Fibroblast of pulmonary artery (primary cell): ENCODE data around the gene SIMC1.

Experiments used
- DNase-seq: peaks from one replicate; pipeline ENCODE4 v3.0.0-alpha.2; 2010; ENCODE audit warnings: low read depth
- H3K4me3 ChIP-seq: replicated peaks from 2 replicates; pipeline ENCODE4 v1.5.1; 2011; ENCODE audit warnings: low read depth, mild to moderate bottlenecking, control low read depth, low read length, moderate library complexity
- CTCF ChIP-seq: IDR thresholded peaks from 2 replicates; pipeline ENCODE4 v1.5.1; 2011; ENCODE audit warnings: mild to moderate bottlenecking, control low read depth, low read length, inconsistent platforms; ENCODE audit errors: missing control alignments

SIMC1 gene

GRCh38 chr5:176355400-176356178 lies 117.4 kb downstream of the SIMC1 start:
- no peak for DNase-seq
- no peak overlapping the region for H3K4me3 ChIP-seq
- TF ChIP-seq CTCF: no peak

GRCh38 chr5:176356179-176356566 lies 117.9 kb downstream of the SIMC1 start:
- no peak overlapping the region for H3K4me3 ChIP-seq
- no peak for TF ChIP-seq CTCF
- DNase-seq: no peak

GRCh38 chr5:176359658-176360057 lies 121.4 kb downstream of the SIMC1 start:
- DNase-seq: no peak
- no peak overlapping the region for H3K4me3 ChIP-seq
- no peak for TF ChIP-seq CTCF

- no peak for TF ChIP-seq CTCF
- H3K4me3 ChIP-seq: peak overlapping the region; percentile 97
- peak; percentile 13 for DNase-seq
Observed at GRCh38 chr5:176360894-176361436, 122.7 kb downstream of the SIMC1 start.

GRCh38 chr5:176361437-176362232 lies 123.4 kb downstream of the SIMC1 start, which contains the start of gene KIAA1191:
TSS of gene KIAA1191 (minus strand) at chr5:176361764. CDS start at chr5:176359508, 2,256 bp downstream.
- peak within 1 kb of the TSS; percentile 97 for H3K4me3 ChIP-seq
- peak; percentile 16 for TF ChIP-seq CTCF
- DNase-seq: peak; percentile 90

- no peak for TF ChIP-seq CTCF
- H3K4me3 ChIP-seq: peak overlapping the region; percentile 97
- DNase-seq: no peak
Observed at GRCh38 chr5:176362233-176362490, 123.9 kb downstream of the SIMC1 start.
